ENCODE data around the gene KRTAP4-4.
"Not testable (repeated sequence)": the region's sequence is repeated elsewhere in the genome, so short reads cannot be mapped to it uniquely, and the experiment has no call there.

KRTAP4-4 gene

DNA sequence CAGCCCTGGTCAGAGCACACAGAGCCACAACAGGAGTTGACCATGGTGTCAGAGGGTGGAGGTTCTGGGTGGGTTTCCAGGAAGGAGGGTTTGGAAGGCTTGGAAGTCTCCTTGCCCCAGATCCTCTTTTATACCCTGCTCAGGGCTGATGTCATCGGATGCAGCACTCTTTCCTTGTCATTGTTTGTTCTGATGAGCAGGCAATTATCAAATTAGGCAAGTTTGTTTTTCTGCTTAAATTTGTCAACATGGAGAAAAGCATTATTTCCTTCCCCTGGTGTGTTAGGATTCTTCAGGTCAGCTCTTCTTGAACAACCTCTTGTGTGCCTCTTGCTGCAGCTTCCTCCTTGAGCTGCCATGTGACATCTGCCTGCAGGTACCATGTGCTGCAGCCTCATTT lies at the start of gene KRTAP4-4:
TSS of gene KRTAP4-4 (minus strand) at position 101 of the 400 bp plus-strand sequence. CDS start at position 44, 57 bp downstream.
- DNase-seq (ENCODE audit: extremely low read depth in 1 of 2, low read depth in 1 of 2): no peak

DNA sequence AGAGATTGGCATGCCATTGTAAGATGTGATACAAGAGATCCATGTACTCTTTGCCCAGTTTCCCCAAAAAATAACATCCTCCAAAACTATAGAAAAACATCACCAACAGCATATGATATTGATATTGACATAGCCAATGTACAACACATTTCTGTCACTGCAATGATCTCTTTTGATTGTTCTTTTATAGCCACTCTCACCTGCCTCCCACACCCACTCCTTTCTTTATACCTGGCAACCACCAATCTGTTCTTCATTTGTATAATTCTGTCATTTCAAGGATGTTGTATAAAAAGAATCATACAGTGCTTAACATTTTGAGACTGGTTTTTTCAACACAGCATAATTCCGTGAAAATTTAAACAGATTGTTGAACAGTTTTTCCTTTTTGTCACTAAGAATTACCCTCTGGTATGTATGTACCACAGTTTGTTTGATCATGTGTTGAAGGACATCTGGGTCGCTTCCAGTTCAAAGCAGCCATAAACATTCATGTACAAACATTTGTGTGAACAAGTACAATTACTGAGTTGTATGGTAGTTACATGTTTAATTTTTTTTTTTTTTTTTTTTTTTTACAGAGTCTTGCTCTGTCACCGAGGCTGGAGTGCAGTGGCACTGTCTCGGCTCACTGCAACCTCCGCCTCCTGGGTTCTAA lies 39.0 kb upstream of the KRTAP4-4 start:
- DNase-seq (ENCODE audit: extremely low read depth in 1 of 2, low read depth in 1 of 2): no peak

DNA sequence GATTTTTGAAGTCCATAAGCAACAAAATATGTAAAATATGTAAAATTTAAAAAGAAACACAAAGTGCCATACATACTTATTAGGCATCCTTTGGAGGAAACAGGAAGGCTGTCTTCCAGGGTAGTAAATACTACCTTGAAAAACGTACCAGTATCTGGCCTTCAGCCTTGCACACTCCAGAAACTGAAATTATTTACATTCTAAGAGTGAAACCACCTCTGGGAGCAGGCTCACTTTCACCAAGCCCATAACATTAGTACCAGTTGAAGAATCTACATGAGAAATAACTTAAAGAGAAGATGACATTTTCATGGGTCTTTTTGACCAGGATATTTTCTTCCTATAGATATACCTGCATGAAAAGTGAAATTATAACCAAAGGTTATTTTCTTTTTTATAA lies 35.5 kb upstream of the KRTAP4-4 start:
- DNase-seq (ENCODE audit: extremely low read depth in 1 of 2, low read depth in 1 of 2): no peak

DNA sequence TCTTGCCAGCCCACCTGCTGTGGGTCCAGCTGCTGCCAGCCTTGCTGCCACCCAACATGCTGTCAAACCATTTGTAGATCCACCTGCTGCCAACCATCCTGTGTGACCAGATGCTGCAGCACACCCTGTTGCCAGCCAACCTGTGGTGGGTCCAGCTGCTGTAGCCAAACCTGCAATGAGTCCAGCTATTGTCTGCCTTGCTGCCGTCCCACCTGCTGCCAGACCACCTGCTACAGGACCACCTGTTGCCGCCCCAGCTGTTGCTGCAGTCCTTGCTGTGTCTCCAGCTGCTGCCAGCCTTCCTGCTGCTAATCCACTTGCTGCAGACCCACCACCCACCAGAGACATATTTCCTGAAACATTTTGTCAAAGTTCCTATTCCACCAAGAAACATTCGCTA lies 29.8 kb upstream of the KRTAP4-4 start:
- no peak for DNase-seq (ENCODE audit: extremely low read depth in 1 of 2, low read depth in 1 of 2)

DNA sequence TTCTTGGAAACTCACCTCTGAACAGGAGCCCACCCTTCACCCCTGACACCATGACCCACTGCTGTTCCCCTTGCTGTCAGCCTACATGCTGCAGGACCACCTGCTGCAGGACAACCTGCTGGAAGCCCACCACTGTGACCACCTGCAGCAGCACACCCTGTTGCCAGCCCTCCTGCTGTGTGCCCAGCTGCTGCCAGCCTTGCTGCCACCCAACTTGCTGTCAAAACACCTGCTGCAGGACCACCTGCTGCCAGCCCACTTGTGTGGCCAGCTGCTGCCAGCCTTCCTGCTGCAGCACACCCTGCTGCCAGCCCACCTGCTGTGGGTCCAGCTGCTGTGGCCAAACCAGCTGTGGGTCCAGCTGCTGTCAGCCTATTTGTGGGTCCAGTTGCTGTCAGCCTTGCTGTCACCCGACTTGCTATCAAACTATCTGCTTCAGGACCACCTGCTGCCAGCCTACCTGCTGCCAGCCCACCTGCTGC lies 29.3 kb upstream of the KRTAP4-4 start, which contains the start of gene KRTAP9-1:
TSS of gene KRTAP9-1 (plus strand) at position 51 of the 482 bp plus-strand sequence. CDS start at position 51, 0 bp downstream.
- DNase-seq (ENCODE audit: extremely low read depth in 1 of 2, low read depth in 1 of 2): not testable (repeated sequence)

DNA sequence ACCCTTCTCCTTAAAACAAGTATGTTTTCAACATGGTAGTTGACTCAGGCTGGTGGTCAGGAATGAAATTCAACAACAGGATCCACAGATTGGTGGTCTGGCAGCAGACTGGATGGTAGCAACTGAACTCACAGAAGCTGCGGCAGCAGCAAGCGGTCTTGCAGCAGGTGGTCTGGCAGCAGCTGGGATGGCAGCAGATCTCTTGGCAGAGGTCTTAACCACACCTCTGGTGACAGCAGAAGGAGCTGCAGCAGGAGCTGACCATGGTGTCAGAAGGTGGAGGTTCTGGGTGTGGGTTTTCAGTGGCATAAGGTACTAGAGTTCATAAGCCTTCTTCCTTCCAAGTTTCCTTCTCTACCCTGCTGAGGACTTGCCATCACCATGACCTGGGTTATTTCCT lies 26.3 kb upstream of the KRTAP4-4 start:
- no peak for DNase-seq (ENCODE audit: extremely low read depth in 1 of 2, low read depth in 1 of 2)

DNA sequence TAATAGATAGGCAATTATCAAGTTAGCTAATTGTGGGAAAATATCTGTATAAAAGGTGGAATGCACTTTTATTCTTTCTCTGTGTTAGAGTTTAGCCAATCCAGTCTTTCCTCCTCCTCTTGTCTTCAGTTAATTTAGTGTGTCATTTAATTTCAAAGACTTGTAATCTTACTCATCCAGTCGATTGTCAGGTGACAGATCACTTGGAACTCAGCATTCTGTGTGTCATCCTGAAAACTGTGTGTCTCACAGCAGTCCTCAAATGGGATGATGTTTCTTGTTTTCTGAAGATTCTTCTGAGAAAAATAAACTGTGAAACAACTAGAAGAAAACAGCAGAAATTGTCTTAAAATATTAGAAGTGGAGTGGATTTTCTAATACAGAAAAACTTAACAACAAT lies 24.5 kb upstream of the KRTAP4-4 start:
- DNase-seq (ENCODE audit: extremely low read depth in 1 of 2, low read depth in 1 of 2): no peak

DNA sequence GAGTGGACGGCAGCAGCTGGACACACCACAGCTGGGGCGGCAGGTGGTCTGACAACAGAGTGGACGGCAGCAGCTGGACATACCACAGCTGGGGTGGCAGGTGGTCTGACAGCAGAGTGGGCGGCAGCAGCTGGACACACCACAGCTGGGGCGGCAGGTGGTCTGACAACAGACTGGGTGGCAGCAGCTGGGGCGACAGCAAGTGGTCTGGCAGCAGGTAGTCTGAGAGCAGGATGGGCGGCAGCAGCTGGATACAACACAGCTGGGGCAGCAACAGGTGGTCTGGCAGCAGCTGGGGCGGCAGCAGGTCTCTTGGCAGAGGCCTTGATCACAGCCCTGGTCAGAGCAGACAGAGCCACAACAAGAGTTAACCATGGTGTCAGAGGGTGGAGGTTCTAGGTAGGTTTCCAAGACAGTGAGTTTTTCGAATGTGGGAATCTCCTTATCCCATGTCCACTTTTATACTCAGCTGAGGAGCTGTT lies 24.0 kb upstream of the KRTAP4-4 start, which contains the start of gene KRTAP4-1:
TSS of gene KRTAP4-1 (minus strand) at position 432 of the 482 bp plus-strand sequence. CDS start at position 375, 57 bp downstream.
- DNase-seq (ENCODE audit: extremely low read depth in 1 of 2, low read depth in 1 of 2): no peak

DNA sequence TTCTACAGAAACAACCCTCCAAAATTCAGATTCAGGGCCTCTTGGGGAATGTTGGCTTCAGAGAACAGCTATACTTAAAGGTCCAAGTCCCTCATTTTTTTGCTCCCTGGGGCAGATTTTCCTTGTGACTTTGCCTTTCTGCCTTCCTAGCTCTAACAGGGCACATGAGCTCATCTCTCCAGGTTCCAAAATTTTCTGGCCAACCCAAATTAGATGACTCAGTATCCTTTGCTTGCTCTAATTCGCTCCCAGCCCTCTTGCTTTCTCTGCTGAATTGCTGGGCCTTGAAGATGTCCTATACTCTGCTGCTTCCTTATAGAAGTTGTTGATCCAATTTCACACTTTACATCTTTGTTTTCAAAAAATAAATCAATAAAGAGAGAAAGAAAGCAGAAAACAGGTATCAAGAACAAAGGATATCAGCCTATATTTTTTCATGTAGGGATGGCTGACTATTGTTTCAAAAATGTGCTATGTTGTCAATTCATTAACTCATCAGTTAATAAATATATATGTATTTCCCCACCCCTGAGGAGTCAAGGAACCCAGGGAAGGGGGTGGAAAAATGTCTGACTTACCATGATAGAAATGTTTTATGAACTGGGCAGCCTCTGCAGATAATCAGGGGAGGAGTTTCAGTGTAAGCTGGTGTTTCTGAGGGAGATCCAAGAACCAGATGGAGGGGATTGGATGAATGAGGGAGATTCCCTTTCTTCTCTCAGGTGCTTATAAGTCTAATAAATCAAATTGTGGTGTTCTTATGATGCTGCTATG lies 18.5 kb upstream of the KRTAP4-4 start:
- no peak for DNase-seq (ENCODE audit: extremely low read depth in 1 of 2, low read depth in 1 of 2)

DNA sequence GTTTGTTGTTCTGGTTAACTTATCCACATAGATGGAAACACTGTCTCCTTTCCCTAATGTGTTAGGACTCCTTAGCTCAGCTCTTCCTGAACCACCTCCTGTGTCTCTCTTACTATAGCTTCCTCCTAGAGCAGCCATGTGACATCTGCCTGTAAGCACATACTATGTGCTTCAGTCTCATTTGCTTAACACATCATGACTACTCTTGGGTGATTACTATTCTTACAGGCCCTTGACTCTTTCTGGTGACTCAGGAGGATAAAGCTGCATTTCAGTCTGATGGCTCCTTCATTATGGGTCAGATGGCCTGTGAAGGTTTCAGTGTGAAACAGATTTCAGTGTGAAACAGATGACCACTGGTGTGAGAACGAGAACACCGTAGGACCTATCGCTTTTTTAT lies 17.8 kb upstream of the KRTAP4-4 start:
- DNase-seq (ENCODE audit: extremely low read depth in 1 of 2, low read depth in 1 of 2): no peak

DNA sequence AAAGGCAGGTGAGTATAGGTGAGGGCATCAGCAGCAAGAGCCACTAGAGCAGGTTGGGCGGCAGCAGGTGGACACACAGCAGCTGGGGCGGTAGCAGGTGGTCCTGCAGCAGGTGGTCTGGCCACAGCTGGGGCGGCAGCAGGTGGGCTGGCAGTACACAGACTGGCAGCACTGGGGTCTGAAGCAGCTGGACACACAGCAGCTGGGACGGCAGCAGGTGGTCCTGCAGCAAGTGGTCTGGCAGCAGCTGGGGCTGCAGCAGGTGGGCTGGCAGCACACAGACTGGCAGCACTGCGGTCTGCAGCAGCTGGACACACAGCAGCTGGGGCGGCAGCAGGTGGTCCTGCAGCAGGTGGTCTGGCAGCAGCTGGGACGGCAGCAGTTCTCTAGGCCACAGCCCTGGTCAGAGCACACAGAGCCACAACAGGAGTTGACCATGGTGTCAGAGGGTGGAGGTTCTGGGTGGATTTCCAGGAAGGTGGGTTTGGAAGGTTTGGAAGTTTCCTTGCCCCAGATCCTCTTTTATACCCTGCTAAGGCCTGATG lies 17.3 kb upstream of the KRTAP4-4 start, which contains the start of gene KRTAP4-2:
TSS of gene KRTAP4-2 (minus strand) at position 495 of the 545 bp plus-strand sequence. CDS start at position 438, 57 bp downstream.
- no peak for DNase-seq (ENCODE audit: extremely low read depth in 1 of 2, low read depth in 1 of 2)

DNA sequence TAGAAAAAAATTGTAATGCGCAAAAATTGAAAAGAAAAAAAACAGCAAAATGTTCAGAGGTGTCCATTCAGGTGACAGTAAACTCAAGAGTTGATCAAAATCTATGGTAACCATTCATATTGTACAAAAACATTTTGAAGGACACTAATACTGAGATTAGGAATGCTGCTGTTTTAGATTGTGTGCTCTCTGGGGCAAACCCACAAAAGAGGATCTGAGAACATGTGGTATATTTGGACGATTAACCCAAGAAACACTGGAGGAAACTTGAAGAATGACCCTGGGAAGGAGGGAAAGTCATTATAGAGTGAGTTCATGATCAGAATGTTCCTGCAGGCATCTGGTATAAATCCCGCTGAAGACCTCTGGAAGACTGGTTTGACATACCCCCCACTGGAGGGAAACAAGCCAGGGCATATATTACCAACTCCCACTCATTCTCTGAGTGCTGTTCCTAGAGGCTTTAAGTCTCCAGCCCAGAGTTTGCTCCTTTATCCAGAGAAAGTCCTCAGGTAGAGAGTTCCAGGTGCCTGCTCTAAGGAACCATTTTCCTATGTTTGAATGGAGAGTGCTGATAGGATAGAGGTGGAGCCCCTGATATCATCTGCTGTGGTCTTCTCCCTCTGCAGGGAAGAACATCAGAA lies 16.3 kb upstream of the KRTAP4-4 start:
- DNase-seq (ENCODE audit: extremely low read depth in 1 of 2, low read depth in 1 of 2): no peak

DNA sequence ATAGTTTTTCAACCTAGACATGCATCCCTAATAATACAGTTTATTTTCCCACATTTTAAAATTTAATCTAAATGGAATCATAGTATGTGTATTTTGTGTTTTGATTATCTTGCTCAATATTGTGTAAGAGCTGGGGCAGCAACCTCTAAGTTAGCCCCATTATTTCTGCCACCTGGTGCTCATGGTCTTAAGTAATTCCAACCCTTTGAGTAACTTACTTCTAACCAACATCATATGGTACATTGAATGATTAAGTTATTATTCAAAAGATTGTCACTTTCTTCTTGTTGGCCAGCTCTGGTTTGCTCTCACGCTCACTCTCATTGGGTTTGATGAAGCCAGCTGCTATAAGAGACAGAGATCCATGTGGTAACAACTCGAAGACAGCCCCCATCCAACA lies 11.3 kb upstream of the KRTAP4-4 start:
- no peak for DNase-seq (ENCODE audit: extremely low read depth in 1 of 2, low read depth in 1 of 2)

DNA sequence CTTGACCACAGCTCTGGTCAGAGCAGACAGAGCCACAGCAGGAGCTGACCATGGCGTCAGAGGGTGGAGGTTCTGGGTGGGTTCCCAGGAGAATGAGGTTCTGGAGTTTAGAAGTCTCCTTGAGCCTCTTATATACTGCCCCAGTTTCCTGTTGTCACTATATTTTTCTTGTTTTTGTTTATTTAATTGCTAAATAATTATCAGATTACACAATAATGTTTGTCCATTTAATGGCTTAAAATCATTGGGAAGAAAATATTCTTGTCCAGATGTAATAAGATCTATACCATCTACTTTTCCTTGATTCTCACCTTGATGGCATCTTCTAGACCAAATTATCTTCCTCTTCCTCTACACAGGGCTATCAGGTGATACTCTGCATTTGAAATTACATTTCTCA lies 7.6 kb upstream of the KRTAP4-4 start, which contains the start of gene KRTAP4-3:
TSS of gene KRTAP4-3 (minus strand) at position 101 of the 400 bp plus-strand sequence. CDS start at position 52, 49 bp downstream.
- no peak for DNase-seq (ENCODE audit: extremely low read depth in 1 of 2, low read depth in 1 of 2)

DNA sequence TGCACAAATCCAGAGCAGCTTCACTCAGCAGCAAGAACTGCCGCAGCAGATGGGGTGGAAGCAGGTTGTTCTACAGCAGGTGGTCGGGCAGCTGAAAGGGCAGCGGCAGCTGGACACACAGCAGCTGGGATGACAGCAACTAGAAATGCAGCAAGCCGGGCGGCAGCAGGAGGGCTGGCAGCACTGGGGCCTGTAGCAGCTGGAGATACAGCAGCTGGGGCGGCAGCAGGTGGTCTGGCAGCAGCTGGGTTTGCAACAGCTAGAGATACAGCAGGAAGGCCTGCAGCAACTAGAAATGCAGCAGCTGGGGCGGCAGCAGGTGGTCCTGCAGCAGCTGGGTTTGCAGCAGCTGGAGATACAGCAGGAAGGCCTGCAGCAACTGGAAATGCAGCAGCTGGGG lies 7.0 kb upstream of the KRTAP4-4 start:
- DNase-seq (ENCODE audit: extremely low read depth in 1 of 2, low read depth in 1 of 2): no peak

DNA sequence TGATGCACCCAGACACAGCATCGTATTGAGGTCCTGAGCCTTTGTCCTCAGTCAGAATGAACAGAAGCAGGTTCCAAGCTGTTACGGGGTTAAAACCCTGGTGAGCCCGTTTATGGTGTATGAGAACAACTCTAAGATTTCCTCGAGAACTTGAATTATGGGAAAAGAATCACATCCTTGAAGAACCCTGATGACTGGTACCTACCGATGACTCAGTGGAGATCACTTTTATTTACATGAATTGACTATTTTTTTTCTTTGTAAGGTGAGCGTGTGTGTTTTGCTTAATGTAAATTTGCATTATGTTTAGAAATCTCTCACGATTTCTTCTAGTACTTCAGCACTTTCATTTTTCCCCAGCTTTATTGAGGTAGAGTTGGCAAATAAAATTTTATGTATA lies 3.3 kb upstream of the KRTAP4-4 start:
- DNase-seq (ENCODE audit: extremely low read depth in 1 of 2, low read depth in 1 of 2): no peak

DNA sequence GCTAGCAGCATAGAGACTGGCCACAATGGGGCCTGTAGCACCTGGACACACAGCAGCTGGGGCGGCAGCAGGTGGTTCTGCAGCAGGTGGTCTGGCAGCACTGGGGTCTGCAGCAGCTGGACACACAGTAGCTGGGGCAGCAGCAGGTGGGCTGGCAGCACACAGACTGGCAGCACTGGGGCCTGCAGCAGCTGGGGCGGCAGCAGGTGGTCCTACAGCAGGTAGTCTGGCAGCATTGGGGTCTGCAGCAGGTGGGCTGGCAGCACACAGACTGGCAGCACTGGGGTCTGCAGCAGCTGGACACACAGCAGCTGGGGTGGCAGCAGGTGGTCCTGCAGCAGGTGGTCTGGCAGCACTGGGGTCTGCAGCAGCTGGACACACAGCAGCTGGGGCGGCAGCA lies 358 bp downstream of the KRTAP4-4 start:
- not testable (repeated sequence) for DNase-seq (ENCODE audit: extremely low read depth in 1 of 2, low read depth in 1 of 2)

DNA sequence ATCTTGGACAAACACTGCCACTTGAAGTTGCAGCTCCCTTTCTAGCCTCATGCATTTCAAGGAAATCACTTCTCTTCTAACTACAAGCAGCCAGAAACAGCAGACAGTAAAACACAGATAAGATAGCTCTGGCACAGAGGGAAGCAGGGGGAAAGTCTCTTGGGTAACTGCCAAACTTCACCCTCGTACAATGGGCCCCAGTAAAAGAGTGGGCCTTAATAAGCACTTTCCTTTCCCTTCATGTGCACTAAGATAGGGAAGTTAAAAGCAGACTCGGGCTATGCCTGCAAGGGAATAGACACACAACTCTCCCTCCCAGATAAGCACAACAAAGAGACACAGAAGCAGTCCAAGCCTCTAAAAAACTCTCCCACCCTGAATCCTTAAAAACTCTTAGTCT lies 6.7 kb downstream of the KRTAP4-4 start:
- DNase-seq (ENCODE audit: extremely low read depth in 1 of 2, low read depth in 1 of 2): no peak

DNA sequence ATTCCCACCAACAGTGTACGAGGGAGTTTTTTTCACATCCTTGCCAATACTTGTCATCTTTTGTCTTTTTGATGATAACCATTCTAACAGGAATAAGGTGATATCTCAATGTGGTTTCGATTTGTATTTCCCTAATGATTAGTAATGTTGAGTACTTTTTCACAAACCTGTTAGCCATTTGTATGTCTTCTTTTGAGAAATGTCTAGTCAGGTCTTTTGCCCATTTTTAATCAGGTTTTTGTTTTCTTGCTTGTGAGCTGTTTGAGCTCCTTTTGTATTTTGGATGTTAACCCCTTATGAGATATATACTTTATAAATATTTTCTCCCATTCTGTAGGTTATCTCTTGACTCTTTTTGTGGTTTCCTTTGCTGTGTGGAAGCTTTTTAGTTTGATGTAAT lies 9.0 kb downstream of the KRTAP4-4 start:
- no peak for DNase-seq (ENCODE audit: extremely low read depth in 1 of 2, low read depth in 1 of 2)

DNA sequence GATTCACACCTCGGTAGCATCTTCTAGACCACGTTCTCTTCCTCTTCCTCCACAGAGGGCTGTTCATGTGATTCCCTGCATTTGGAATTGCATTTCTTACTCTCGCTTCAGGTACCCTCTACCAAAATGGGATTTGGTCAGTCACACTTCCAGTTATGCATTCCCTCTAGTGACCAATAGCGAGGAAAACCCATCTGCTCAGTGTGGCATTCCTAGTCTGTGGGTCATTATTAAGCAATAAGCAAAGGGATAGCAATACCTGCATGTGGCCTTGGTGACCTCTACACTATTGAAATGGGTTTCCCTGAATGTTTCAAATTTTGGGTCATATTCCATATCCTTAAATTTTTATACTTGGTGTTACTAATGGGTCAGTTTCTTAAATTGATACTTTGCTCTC lies 10.5 kb downstream of the KRTAP4-4 start:
- DNase-seq (ENCODE audit: extremely low read depth in 1 of 2, low read depth in 1 of 2): no peak

DNA sequence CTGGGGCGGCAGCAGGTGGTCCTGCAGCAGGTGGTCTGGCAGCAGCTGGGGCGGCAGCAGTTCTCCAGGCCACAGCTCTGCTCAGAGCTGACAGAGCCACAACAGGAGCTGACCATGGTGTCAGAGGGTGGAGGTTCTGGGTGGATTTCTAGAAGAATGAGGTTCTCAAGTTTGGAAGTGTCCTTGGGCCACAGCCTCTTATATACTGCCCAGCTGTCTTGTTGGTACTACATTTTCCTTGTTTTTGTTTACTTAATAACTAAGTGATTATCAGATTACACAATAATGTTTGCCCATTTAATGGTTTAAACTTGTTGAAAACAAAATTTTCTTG lies 10.9 kb downstream of the KRTAP4-4 start, which contains the start of gene KRTAP4-5:
TSS of gene KRTAP4-5 (minus strand) at position 174 of the 334 bp plus-strand sequence. CDS start at position 116, 58 bp downstream.
- DNase-seq (ENCODE audit: extremely low read depth in 1 of 2, low read depth in 1 of 2): no peak
